Activated CD8-positive, alpha-beta memory T cell treated with anti-CD3 and anti-CD28 coated beads, Interleukin-2, amount 50 U/mL, for 48 hours (primary cell): ENCODE measurements around the gene MARCHF7.
"Not testable (repeated sequence)": the region's sequence is repeated elsewhere in the genome, so short reads cannot be mapped to it uniquely, and the experiment has no call there.

Experiments
- DNase-seq: peaks from one replicate; pipeline ENCODE4 v3.0.0-alpha.2; 2020

MARCHF7 gene, protein sequence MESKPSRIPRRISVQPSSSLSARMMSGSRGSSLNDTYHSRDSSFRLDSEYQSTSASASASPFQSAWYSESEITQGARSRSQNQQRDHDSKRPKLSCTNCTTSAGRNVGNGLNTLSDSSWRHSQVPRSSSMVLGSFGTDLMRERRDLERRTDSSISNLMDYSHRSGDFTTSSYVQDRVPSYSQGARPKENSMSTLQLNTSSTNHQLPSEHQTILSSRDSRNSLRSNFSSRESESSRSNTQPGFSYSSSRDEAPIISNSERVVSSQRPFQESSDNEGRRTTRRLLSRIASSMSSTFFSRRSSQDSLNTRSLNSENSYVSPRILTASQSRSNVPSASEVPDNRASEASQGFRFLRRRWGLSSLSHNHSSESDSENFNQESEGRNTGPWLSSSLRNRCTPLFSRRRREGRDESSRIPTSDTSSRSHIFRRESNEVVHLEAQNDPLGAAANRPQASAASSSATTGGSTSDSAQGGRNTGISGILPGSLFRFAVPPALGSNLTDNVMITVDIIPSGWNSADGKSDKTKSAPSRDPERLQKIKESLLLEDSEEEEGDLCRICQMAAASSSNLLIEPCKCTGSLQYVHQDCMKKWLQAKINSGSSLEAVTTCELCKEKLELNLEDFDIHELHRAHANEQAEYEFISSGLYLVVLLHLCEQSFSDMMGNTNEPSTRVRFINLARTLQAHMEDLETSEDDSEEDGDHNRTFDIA

GRCh38 chr2:159712143-159712928, at the start of gene MARCHF7:
MARCHF7 (plus strand) TSS chr2:159712506; CDS start chr2:159729023, 16,517 bp downstream.
- DNase-seq = peak; percentile 98

GRCh38 chr2:159667423-159667822, 44.9 kb upstream of the MARCHF7 start:
- not testable (repeated sequence) for DNase-seq

- DNase-seq = no peak
Measured at GRCh38 chr2:159671047-159671446, 41.3 kb upstream of the MARCHF7 start.

DNA sequence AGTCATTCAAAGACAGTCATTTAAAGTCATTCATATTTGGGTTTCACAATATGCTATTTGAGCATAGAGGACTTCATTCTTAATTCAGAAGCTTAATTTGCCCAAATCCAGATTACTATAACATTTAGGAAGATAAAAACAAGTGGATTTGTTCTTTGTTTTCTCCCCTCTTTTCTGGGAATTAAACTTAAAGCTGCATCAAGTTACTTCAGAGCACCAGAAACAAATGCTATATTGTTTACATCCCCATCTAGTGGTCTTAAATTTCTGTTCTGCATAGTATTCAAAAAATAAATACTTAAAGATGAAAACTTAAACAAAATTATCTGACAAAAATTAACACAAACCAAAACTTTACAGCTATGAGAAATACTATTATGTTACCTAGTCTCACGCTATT, 34.7 kb upstream of the MARCHF7 start:
- DNase-seq = no peak

- no peak for DNase-seq
Measured at GRCh38 chr2:159680692-159681091, 31.6 kb upstream of the MARCHF7 start.

DNA sequence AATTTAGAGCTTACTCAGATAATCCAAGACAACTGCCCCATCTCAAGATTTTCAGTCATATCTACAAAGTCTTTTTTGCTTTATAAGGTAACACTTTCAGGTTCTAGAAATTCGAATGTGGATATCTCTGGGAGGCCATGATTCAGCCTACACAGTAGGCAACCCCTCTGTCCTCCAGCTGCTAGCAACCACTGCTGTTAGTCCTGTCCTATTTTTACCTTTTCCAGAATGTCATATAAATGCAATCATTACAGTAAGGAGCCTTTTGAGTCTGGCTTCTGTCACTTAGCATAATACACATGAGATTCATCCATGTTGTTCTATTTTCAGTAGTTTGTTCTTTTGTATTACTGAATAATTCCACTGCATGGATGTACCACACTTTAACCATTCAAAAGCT, 28.5 kb upstream of the MARCHF7 start:
- DNase-seq = no peak

DNA sequence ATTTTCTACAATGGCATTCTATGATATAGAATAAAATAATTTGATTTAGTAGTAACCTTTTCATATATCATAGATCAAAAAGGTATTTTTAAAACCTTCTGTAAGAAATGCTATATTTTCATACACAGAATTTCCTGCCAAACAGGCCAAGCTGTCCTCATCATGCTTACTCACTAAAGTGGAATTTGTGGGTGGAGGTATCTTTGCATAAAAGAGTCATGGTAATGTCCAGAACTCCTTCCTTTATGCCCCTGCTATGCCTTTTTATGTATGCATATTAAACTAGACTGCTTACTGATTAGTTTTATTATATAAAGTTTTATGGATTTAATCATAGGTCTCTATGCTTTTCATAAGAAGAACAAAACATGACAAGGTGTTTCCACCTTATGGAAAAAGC, 27.5 kb upstream of the MARCHF7 start:
- no peak for DNase-seq

GRCh38 chr2:159694500-159695040, 17.7 kb upstream of the MARCHF7 start:
- no peak for DNase-seq

GRCh38 chr2:159695795-159696448, 16.4 kb upstream of the MARCHF7 start:
- DNase-seq = no peak

DNA sequence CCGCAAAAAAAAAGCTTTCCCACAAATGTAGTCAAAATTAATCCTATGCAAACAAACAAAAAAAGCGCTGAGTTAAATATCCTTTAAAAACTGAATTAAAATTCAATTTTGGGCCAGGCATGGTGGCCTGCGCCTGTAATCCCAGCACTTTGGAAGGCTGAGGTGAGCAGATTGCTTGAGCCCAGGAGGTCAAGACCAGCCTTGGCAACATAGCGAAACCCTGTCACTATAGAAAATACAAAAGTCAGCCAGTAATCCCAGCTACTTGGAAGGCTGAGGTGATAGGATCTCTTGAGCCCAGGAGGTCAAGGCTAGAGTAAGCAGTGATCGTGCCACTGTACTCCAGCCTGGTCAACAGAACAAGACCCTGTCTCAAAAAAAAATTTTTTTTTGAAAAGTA, 8.8 kb upstream of the MARCHF7 start:
- no peak for DNase-seq

DNA sequence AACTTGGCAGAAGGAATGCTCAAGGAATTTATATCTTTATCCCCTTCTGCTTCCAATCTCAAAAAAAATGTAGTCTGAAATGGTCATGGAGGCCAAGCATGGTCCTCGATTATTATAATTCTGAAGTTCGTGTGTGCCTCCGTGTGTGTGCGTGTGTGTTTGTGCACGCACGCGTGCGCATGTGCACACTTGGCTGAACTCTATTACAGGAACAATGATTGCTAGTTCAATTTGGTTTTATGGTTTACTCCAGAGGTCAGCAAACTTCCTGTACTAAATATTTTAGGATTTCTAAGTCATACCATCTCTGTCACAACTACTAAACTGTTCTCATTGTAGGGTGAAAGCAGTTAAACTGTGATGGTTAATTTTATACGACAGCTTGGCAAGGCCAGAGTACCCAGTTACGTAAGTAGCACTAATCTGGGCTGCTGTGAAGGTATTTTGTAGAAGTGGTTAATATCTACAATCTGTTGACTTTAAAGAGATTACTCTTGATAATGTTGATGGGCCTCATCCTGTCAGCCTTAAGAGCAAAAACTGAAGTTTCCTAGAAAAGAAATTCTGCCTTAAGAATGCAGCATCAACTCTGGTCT, 5.8 kb upstream of the MARCHF7 start:
- no peak for DNase-seq

DNA sequence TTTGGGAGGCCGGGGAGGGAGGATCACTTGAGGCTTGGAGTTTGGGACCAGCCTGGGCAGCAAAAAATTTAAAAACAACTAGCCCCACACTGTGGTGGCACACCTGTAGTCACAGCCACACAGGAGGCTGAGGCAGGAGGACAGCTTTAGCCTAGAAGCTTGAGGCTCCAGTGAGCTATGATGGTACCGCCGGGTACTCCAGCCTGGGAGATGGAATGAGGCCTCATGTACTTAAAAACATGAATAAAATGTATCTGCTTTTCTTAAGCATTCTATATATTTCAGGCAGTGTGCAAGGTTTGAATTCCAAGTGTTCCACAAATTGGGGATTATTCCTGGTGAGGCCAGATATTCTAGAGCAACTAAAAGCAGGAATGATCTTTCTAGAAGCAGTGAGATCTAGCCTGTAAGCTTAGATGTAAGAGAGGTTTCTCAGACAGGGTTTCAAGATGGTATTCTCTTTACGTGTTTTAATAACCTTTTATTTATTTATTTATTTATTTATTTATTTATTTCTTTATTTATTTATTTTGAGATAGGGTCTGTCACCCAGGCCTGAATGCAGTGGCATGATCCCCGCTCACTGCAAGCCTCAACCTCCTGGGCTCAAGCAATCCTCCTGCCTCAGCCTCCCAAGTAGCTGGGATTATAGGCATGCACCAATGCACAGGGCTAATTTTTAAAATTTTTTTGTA, 4.1 kb upstream of the MARCHF7 start:
- DNase-seq = no peak

- no peak for DNase-seq
Measured at GRCh38 chr2:159710601-159711180, 1.6 kb upstream of the MARCHF7 start.

GRCh38 chr2:159711562-159712142, 654 bp upstream of the MARCHF7 start:
- no peak for DNase-seq

- DNase-seq = no peak
Measured at GRCh38 chr2:159712929-159713420, 669 bp downstream of the MARCHF7 start.

DNA sequence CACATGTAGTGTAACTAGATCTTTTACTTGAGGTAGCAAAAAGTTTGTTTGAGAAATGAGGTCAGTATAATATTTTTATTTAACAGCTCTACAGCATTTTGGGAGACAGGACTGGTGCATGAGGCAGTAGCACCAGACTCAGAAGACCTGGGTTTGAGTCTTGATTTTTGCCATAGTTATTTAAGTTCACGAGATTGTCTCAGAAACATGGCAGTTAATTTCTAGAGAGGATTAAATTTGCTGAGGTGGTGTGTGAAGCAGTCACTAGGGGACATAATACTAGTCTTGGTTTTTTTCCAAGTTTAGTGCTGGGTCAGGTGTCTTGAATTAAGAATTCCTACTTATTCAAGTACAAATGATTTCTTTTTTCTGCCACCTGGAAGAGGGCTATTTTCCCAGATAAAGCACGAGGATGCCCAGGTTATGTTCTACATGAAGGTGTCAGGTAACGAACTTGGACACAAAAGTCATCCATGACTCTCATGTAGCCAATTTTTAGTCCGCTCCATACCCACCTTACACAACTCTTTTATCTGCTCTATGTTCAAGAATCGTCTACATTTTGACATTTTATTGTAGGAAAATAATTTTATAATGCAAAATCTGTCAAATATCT, 1.4 kb downstream of the MARCHF7 start:
- no peak for DNase-seq

DNA sequence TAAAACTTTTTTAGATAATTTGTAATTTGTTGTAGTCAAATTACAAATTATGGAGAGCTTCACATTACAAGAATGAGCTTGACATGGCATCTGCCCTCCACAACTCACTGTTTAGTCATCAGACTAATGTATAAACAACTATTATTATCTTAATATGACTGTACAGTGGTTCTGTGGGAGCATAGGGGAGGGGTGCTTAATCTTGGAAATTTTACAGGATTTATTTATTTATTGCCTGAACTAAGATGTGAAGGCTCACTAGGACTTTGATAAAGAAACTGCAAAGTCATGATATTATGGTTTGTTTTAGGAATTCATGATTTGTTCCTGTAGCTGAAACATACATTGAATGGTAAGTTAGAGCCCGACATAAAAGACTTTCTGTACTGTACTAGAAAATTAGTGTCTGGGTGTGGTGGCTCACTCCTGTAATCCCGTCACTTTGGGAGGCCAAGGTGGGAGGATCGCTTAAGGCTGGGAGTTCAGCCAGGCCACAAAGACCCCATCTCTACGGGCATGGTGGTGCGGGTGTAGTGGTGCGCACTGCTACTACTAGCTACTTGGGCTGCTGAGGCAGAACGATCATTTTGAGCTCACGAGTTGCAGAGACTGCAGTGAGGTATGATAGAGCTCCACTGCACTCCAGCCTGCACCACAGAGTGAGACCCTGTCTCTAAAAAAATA, 2.1 kb downstream of the MARCHF7 start:
- DNase-seq = no peak

DNA sequence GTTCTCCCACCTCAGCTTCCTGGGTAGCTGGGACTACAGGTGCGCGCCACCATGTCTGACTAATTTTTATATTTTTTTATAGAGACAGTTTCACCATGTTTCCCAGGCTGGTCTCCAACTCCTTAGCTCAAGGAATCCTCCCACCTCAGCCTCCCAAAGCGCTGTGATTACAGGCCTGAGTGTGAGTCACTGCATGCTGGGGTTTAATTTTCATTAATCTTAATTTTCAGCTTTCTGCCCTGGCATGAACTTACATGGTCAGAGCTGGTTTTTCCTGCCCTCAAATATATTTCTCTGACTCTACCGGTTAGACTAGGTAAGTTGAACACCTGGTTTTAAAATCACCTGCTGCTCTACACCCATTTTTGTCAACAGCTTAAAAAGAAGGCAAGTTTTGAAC, 3.1 kb downstream of the MARCHF7 start:
- DNase-seq = no peak

DNA sequence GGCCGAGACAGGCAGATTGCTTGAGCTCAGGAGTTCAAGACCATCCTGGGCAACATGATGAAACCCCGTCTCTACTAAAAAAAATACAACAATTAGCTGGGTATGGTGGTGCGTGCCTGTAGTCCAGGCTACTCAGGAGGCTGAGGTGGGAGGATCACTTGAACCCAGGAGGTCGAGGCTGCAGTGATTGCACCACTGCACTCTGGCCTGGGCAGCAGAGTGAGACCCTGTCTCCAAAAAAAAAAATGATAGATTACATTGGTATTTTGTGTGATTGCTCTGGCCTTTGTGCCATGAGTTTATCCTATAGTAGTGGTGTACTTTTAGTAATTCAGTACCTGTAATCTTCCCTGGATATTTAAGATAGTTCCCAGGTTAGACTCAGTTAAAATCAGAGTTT, 4.1 kb downstream of the MARCHF7 start:
- not testable (repeated sequence) for DNase-seq

- DNase-seq = no peak
Measured at GRCh38 chr2:159716857-159717256, 4.6 kb downstream of the MARCHF7 start.
